A673 (cell line): ENCODE results near the gene PSMD8. TPM values are rescaled to one million over a fixed set of nuclear protein-coding genes. Genes with fewer than 3 reads are reported as not detected.
"Not testable (repeated sequence)": the region's sequence is repeated elsewhere in the genome, so short reads cannot be mapped to it uniquely, and the experiment has no call there.

Source experiments
- BruUV-seq: library from RNA; stranded (reverse); fragments of 400-500 nt; replicated peaks from 2 replicates; lab custom pipeline; 2021; lab: Mats Ljungman, UMichigan
- CTCF ChIA-PET: fragments of 300-600 bp; sonication (Branson Sonifier 250); formaldehyde crosslinking; loops from one replicate; lab custom pipeline; 2022; ENCODE audit warnings: antibody characterized with exemption; lab: Charles Lee
- POLR2A ChIA-PET: fragments of 300-600 bp; sonication (Branson Sonifier 250); formaldehyde crosslinking; loops from one replicate; lab custom pipeline; 2022; ENCODE audit warnings: antibody characterized with exemption; ENCODE audit not compliant: low non-redundant PET; lab: Charles Lee
- DNase-seq: peaks from one replicate; pipeline ENCODE4 v3.0.0-alpha.2; 2015; ENCODE audit warnings: low spot score
- H3K27ac ChIP-seq: fragments of 200-600 bp; sonication (generic); 2 replicates; pipeline ENCODE4 v1.5.1; 2016; ENCODE audit warnings: mixed run types, low read depth, mild to moderate bottlenecking, mixed read lengths, antibody characterized with exemption, low read length; ENCODE audit not compliant: poor library complexity, severe bottlenecking
- H3K27me3 ChIP-seq: fragments of 200-600 bp; sonication (generic); replicated peaks from 2 replicates; pipeline ENCODE4 v1.6.1; 2017; ENCODE audit warnings: mixed run types, low read depth, mild to moderate bottlenecking, mixed read lengths, antibody characterized with exemption, low read length; ENCODE audit not compliant: insufficient read depth, poor library complexity
- H3K36me3 ChIP-seq: fragments of 200-600 bp; sonication (generic); 2 replicates; pipeline ENCODE4 v1.6.1; 2016; ENCODE audit warnings: mixed run types, mild to moderate bottlenecking, mixed read lengths, antibody characterized with exemption, low read length; ENCODE audit not compliant: insufficient read depth, poor library complexity, severe bottlenecking
- H3K4me1 ChIP-seq: fragments of 200-600 bp; sonication (generic); 2 replicates; pipeline ENCODE4 v1.6.1; 2017; ENCODE audit warnings: mixed run types, mild to moderate bottlenecking, mixed read lengths, antibody characterized with exemption, low read length; ENCODE audit not compliant: insufficient read depth, poor library complexity, severe bottlenecking
- H3K4me3 ChIP-seq: fragments of 200-600 bp; sonication (generic); 2 replicates; pipeline ENCODE4 v1.5.1; 2016; ENCODE audit warnings: low read depth, mixed run types, mild to moderate bottlenecking, mixed read lengths, low read length; ENCODE audit not compliant: poor library complexity, severe bottlenecking
- H3K9me3 ChIP-seq: fragments of 200-600 bp; sonication (generic); 2 replicates; pipeline ENCODE4 v1.6.1; 2016; ENCODE audit warnings: mixed run types, low read depth, mild to moderate bottlenecking, mixed read lengths, antibody characterized with exemption, low read length; ENCODE audit not compliant: poor library complexity, severe bottlenecking
- EZH2 ChIP-seq: fragments of 200-600 bp; sonication (generic); IDR thresholded peaks from 2 replicates; pipeline ENCODE4 v1.6.1; 2017; ENCODE audit warnings: borderline replicate concordance, low read depth, mild to moderate bottlenecking, mixed read lengths, antibody characterized with exemption, low read length; ENCODE audit not compliant: poor library complexity, severe bottlenecking
- intact Hi-C: fragments of 100-400 bp; cut with micrococcal nuclease; formaldehyde crosslinking; loops from one replicate; pipeline ENCODE4 v1.10.0; 2022; ENCODE audit not compliant: unreplicated experiment
- total RNA-seq: library from RNA; stranded (reverse); gene quantifications from 2 replicates; pipeline ENCODE4 v1.2.3, GENCODE V29; 2021
- TF ChIP-seq, protein P1 (sequence below): fragments of 300-800, 200-600 bp; sonication (generic); conservative IDR thresholded peaks from 2 replicates; pipeline ENCODE4 v1.5.1; 2017; ENCODE audit warnings: low read depth, mild to moderate bottlenecking, antibody characterized with exemption, low read length, moderate library complexity, mixed read lengths

PSMD8 gene
- total RNA-seq, 1 experiment from 2014 or later, result 321 TPM

- CTCF ChIA-PET, result no interaction called here
- intact Hi-C loops, result no loop called here
- no TSS peak for BruUV-seq
- no peak overlapping the region for H3K27ac ChIP-seq
- POLR2A ChIA-PET, result no interaction called here
- no peaks in the 10 kb centered on the region for H3K9me3 ChIP-seq
- H3K4me3 ChIP-seq, result no peak overlapping the region
- no peak for DNase-seq
- no peaks in the 10 kb centered on the region for H3K4me1 ChIP-seq
- no peaks in the 10 kb centered on the region for H3K36me3 ChIP-seq
- H3K27me3 ChIP-seq, result no peaks in the 10 kb centered on the region
- TF ChIP-seq, protein P1, sequence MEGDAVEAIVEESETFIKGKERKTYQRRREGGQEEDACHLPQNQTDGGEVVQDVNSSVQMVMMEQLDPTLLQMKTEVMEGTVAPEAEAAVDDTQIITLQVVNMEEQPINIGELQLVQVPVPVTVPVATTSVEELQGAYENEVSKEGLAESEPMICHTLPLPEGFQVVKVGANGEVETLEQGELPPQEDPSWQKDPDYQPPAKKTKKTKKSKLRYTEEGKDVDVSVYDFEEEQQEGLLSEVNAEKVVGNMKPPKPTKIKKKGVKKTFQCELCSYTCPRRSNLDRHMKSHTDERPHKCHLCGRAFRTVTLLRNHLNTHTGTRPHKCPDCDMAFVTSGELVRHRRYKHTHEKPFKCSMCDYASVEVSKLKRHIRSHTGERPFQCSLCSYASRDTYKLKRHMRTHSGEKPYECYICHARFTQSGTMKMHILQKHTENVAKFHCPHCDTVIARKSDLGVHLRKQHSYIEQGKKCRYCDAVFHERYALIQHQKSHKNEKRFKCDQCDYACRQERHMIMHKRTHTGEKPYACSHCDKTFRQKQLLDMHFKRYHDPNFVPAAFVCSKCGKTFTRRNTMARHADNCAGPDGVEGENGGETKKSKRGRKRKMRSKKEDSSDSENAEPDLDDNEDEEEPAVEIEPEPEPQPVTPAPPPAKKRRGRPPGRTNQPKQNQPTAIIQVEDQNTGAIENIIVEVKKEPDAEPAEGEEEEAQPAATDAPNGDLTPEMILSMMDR, result no peak
- TF ChIP-seq EZH2, result no peak
These were observed 49.9 kb downstream of the PSMD8 start for GRCh38 chr19:38424272-38424671.

DNA sequence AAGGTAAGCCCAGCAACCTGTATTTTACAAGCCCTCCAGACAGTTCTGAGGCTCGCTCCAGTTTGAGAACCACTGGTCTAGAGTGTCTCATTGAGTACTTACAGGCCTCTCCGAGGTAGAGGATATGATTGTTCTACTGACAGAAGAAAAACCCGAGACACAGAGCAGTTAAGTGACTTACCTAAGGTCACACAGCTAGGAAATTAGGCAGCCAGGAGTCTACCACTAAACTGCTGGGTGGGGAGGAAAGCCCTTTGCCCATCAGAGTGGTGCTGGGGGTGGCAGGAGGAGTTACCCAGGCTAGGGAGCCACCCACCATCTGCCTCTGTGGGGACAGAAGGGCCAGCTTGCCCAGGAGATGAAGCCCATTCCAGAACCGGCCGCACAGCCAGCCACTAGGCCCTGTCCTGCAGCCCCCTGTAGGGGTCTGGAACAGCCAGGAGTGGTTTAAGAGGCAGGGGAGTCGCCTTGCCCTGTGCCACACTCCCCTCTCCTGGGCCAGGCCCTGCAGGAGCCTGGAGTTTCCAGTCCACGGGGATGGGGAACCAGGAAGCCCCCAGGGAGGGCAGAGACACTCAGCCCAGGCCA lies 50.9 kb downstream of the PSMD8 start:
- TF ChIP-seq EZH2, result no peak
- TF ChIP-seq, protein P1, result no peak
- no peaks in the 10 kb centered on the region for H3K36me3 ChIP-seq
- H3K4me3 ChIP-seq, result no peak overlapping the region
- H3K9me3 ChIP-seq, result no peaks in the 10 kb centered on the region
- H3K27ac ChIP-seq, result no peak overlapping the region
- peaks cover 5% of the 10 kb centered on the region for H3K27me3 ChIP-seq
- H3K4me1 ChIP-seq, result no peaks in the 10 kb centered on the region
- intact Hi-C loops, result no loop called here
- CTCF ChIA-PET, result no interaction called here
- BruUV-seq, result no TSS peak
- POLR2A ChIA-PET, result no interaction called here
- no peak for DNase-seq

DNA sequence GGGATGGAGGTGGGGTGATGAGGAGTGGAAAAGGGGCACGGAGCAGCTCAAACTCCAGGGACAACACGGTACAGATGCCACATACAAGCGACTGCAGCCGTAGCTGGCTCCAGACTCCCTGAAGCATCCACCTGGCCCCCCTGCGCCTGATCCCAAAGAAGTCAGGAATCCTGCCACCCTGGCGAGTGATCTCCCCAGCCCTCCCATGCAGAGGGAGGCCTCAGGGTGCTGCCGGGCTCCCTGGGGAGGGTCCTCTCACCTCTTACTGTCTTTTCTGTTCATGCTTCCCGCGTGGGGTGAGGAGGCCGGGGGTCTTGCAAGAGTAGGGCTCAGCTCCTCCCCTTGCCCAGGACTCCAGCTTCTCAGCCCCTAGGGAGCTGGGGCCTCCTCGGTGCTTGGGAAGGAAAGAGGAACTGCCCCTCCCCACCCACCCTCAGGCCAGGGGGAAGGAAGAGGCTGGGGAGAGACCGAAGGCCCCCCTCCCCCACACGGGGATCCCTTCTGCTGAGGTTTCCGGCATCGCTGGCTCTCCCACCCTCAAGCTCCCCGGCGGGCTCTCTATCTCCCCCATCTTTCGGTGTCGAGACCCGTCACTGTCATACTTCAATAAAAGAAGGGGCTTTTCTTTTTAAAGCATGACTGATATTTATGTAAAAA lies 51.6 kb downstream of the PSMD8 start, which contains the start of gene RASGRP4:
Gene RASGRP4, minus strand, starts transcription at position 410 of the 657 bp plus-strand sequence. Its CDS starts 128 bp downstream, at position 282.
- no peak within 1 kb of the TSS for H3K4me3 ChIP-seq
- H3K4me1 ChIP-seq, result no peaks in the 10 kb centered on the region
- ChIA-PET POLR2A (no interaction called here), CTCF (no interaction called here)
- no peaks in the 10 kb centered on the region for H3K9me3 ChIP-seq
- DNase-seq, result no peak
- TF ChIP-seq, protein P1, result no peak
- TF ChIP-seq EZH2, result no peak
- intact Hi-C loops, result no loop called here
- H3K27ac ChIP-seq, result no peak within 1 kb of the TSS
- H3K36me3 ChIP-seq, result no peaks in the 10 kb centered on the region
- peaks cover 6% of the 10 kb centered on the region for H3K27me3 ChIP-seq
- no TSS peak for BruUV-seq

GRCh38 chr19:38427035-38427677 lies 52.8 kb downstream of the PSMD8 start:
- POLR2A ChIA-PET, H3K36me3 ChIP-seq, DNase-seq, H3K4me3 ChIP-seq, H3K4me1 ChIP-seq, H3K9me3 ChIP-seq, H3K27ac ChIP-seq, CTCF ChIA-PET, intact Hi-C loops, BruUV-seq: not testable (repeated sequence)
- H3K27me3 ChIP-seq, result peaks cover 11% of the 10 kb centered on the region
